CD8-positive, alpha-beta memory T cell (primary cell): ENCODE data around the gene CHID1. TPM values are rescaled to one million over a fixed set of nuclear protein-coding genes. Genes with fewer than 3 reads are reported as not detected.
A peak's percentile ranks its signal among the peaks of the same experiment; 100 is the strongest.

Experiments used
- CTCF ChIA-PET: fragments of 350-600 bp; sonication (Branson Sonifier 250); formaldehyde crosslinking; loops from one replicate; lab custom pipeline; 2021; ENCODE audit warnings: antibody characterized with exemption; lab: Charles Lee
- POLR2A ChIA-PET: fragments of 350-600 bp; sonication (Branson Sonifier 250); formaldehyde crosslinking; loops from one replicate; lab custom pipeline; 2021; ENCODE audit warnings: antibody characterized with exemption; lab: Charles Lee
- DNase-seq, 5 donors: peaks; one replicate each; pipeline versions ENCODE4 v3.0.0 to v3.0.0-alpha.2; 2020 to 2022; ENCODE audit warnings: mixed read lengths in 1 of 5
- H3K27ac ChIP-seq: one replicate; pipeline ENCODE4 v1.7.0; 2013; ENCODE audit warnings: low read depth, mild to moderate bottlenecking, low read length, moderate library complexity
- H3K27me3 ChIP-seq: 2 replicates; pipeline ENCODE4 v1.7.0; 2013; ENCODE audit warnings: low read length, mild to moderate bottlenecking; ENCODE audit not compliant: insufficient read depth, poor library complexity, severe bottlenecking
- H3K36me3 ChIP-seq: 2 replicates; pipeline ENCODE4 v1.7.0; 2013; ENCODE audit warnings: mild to moderate bottlenecking, low read length, moderate library complexity; ENCODE audit not compliant: insufficient read depth
- H3K4me1 ChIP-seq: 2 replicates; pipeline ENCODE4 v1.7.0; 2013; ENCODE audit warnings: mild to moderate bottlenecking, low read length, moderate library complexity; ENCODE audit not compliant: insufficient read depth
- H3K4me3 ChIP-seq: 2 replicates; pipeline ENCODE4 v1.7.0; 2013; ENCODE audit warnings: mild to moderate bottlenecking, low read length
- H3K9me3 ChIP-seq: 2 replicates; pipeline ENCODE4 v1.7.0; 2013; ENCODE audit warnings: mild to moderate bottlenecking, low read length
- H3K27ac Mint-ChIP-seq, 8 donors: one replicate each; pipeline ENCODE4 v1.8.0; 2020 to 2021; ENCODE audit warnings: mixed read lengths in 8 of 8, mild to moderate bottlenecking in 6 of 8, inconsistent platforms in 3 of 8, moderate library complexity in 3 of 8
- H3K27me3 Mint-ChIP-seq, 2 donors: one replicate each; pipeline ENCODE4 v1.8.0; 2020 to 2021; ENCODE audit warnings: mixed read lengths in 2 of 2, mild to moderate bottlenecking in 1 of 2, moderate library complexity in 1 of 2
- H3K36me3 Mint-ChIP-seq, 3 donors: one replicate each; pipeline ENCODE4 v1.8.0; 2020 to 2021; ENCODE audit warnings: mixed read lengths in 3 of 3, inconsistent platforms in 1 of 3, mild to moderate bottlenecking in 1 of 3
- H3K4me1 Mint-ChIP-seq, 3 donors: one replicate each; pipeline ENCODE4 v1.8.0; 2020 to 2021; ENCODE audit warnings: mixed read lengths in 3 of 3, inconsistent platforms in 1 of 3, mild to moderate bottlenecking in 1 of 3
- H3K4me3 Mint-ChIP-seq, 7 donors: one replicate each; pipeline ENCODE4 v1.8.0; 2020 to 2021; ENCODE audit warnings: mixed read lengths in 7 of 7, mild to moderate bottlenecking in 6 of 7, moderate library complexity in 4 of 7, inconsistent platforms in 2 of 7
- H3K9me3 Mint-ChIP-seq, 5 donors: one replicate each; pipeline ENCODE4 v1.8.0; 2020 to 2022; ENCODE audit warnings: mixed read lengths in 5 of 5, mild to moderate bottlenecking in 3 of 5, moderate library complexity in 2 of 5, inconsistent platforms in 1 of 5
- polyA plus RNA-seq: library from polyadenylated mRNA; unstranded; fragments of 300-500 nt; fragmentation: Illumina TruSeq; gene quantifications from one replicate; pipeline ENCODE4 v1.2.3, GENCODE V29; 2021
- total RNA-seq, 2 experiments: library from RNA; stranded (reverse); gene quantifications; one replicate each; pipeline ENCODE4 v1.2.3, GENCODE V29; 2021

Gene CHID1
- total and polyA plus RNA-seq, 3 experiments from 2014 or later, result 57.1 to 94.1 (median 87.2) TPM

DNA sequence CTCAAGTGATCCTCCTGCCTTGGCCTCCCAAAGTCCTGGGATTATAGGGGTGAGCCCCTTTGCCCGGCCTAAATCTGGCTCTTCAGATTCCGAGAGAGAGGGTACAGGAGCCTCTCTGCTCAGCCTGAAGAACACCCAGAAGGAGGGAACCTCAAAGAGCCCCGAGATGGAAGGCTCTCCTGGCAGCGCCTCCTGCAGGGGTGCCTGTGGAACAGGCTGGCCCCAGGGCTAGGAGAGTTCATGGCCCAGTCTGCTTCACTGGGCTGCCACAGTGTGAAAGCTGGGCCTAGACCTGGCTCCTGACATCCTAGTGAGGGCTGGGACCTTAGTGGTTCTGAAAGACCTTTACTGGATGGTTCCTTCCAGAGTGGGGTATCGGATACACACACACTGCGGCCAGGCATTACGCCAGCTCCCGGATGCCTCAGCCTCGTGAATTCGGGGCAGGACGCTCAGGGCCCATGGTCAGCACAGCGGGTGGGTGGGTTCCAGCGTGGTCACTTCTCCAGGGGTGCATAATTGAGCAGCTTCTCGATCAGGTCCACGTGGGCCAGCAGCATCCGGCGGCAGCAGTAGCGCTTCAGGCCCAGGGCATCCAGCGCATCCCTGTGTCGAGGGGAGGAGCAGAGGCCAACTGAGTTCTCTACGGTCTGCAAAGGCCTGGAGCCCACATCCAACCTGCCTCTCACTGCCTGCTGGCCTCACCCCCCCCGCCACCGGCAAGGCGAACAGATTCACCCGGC lies 70.6 kb downstream of the CHID1 start:
- Mint-ChIP-seq H3K27ac (peak overlapping the region in 5 of 8 donors; percentile 24 to 91 (median 69)), H3K36me3 (peaks cover 0 to 37% (median 0%) of the 10 kb centered on the region in 3 donors), H3K27me3 (peaks cover 3 to 4% of the 10 kb centered on the region in 2 donors), H3K4me1 (peaks cover 15 to 35% (median 15%) of the 10 kb centered on the region in 3 donors), H3K4me3 (peak overlapping the region; percentile 23 to 91 (median 85)), H3K9me3 (no peaks in the 10 kb centered on the region)
- Histone ChIP-seq H3K27me3 (no peaks in the 10 kb centered on the region), H3K9me3 (no peaks in the 10 kb centered on the region), H3K27ac (no peak overlapping the region), H3K4me3 (no peak overlapping the region), H3K4me1 (peaks cover 28% of the 10 kb centered on the region), H3K36me3 (no peaks in the 10 kb centered on the region)
- ChIA-PET CTCF (interaction anchor here (1.1 to 1.7 kb wide), 2 partner anchors 9 to 21 kb away, joined by 3 to 5 read pairs; partner anchors contain the start of gene PNPLA2), POLR2A (interaction anchor here (1.1 kb wide), 1 partner anchor 10 kb away, joined by 3 read pairs; no protein-coding TSS in a partner anchor)
- DNase-seq, result no peak

DNA sequence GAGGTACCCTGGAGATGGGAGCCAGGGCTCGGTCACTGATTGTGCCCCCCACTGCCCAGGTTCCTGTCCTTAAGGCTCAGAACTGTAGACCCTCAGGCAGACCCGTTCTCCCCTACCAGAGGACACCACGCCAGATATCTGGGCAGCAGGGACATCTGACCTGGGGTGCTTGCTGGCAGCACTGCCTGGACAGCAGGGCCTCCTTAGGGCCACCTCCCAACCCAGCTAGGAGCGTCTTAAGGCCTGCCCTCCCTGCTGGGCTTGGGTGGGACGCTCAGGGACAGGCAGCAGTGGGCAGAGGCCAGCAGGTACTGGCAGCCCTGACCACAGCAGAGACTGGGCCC lies 71.4 kb downstream of the CHID1 start:
- Histone ChIP-seq H3K4me3 (no peak overlapping the region), H3K36me3 (no peaks in the 10 kb centered on the region), H3K4me1 (peaks cover 22% of the 10 kb centered on the region), H3K27me3 (no peaks in the 10 kb centered on the region), H3K27ac (no peak overlapping the region), H3K9me3 (no peaks in the 10 kb centered on the region)
- POLR2A ChIA-PET, result no interaction called here
- CTCF ChIA-PET, result interaction anchor here (0.5 to 1.1 kb wide), 2 partner anchors 9 to 268 kb away, joined by 3 read pairs; no protein-coding TSS in a partner anchor
- H3K4me3 Mint-ChIP-seq, result peak overlapping the region in 1 of 7 donors; percentile 89
- peak overlapping the region in 2 of 8 donors; percentile 32 to 80 for H3K27ac Mint-ChIP-seq
- peaks cover 0 to 37% (median 0%) of the 10 kb centered on the region in 3 donors for H3K36me3 Mint-ChIP-seq
- no peak for DNase-seq
- peaks cover 15 to 43% (median 15%) of the 10 kb centered on the region in 3 donors for H3K4me1 Mint-ChIP-seq
- no peaks in the 10 kb centered on the region for H3K9me3 Mint-ChIP-seq
- H3K27me3 Mint-ChIP-seq, result peaks cover 3 to 4% of the 10 kb centered on the region in 2 donors

DNA sequence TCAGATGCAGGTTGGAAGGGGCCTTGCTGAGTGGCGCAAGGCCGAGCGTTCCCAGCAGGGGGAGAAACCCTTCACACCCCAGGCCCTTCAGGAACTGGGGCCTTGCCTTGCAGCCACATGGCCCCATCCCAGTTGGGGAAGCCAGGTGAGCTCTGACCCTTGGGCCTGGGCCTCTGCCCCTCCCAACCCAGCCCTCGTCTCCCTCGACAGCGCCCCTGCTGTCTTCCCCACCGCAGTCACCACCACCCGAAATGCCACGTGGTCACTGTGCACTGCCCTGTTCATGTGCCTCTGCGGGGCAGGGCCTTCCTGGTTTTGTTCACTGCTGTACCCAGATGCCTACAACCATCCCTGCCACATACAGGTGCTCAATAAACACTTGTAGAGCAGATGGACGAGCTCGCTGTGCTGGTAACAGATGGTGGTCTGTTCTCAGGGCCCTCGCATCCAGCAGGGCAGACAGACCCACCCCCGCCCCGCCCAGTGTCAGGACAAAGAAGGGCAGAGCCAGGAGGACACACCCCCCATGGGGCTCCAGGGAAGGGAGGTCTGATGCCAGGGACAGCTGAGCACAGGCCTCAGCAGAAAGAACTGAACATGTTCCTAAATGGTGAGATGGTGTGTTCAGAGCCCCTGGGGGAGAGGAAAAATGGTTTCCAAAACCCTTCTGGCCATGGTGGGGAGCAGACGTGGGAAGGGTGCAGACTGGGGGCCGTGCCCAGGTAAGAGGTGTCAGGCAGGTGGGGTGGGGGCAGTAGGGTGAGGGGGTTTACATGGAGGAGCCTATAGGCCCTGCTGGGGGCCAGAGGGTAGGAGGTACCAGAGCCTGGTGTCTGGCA lies 72.0 kb downstream of the CHID1 start:
- Mint-ChIP-seq H3K27me3 (peaks cover 3 to 4% of the 10 kb centered on the region in 2 donors), H3K36me3 (peaks cover 0 to 37% (median 0%) of the 10 kb centered on the region in 3 donors), H3K27ac (peak overlapping the region in 2 of 8 donors; percentile 32 to 39), H3K9me3 (no peaks in the 10 kb centered on the region), H3K4me3 (peak overlapping the region in 2 of 7 donors; percentile 60 to 73), H3K4me1 (peaks cover 15 to 43% (median 18%) of the 10 kb centered on the region in 3 donors)
- Histone ChIP-seq H3K4me1 (peaks cover 20% of the 10 kb centered on the region), H3K27ac (no peak overlapping the region), H3K36me3 (no peaks in the 10 kb centered on the region), H3K27me3 (no peaks in the 10 kb centered on the region), H3K4me3 (no peak overlapping the region), H3K9me3 (no peaks in the 10 kb centered on the region)
- no peak for DNase-seq
- ChIA-PET POLR2A (no interaction called here), CTCF (interaction anchor here (0.5 kb wide), 1 partner anchor 268 kb away, joined by 3 read pairs; no protein-coding TSS in a partner anchor)

DNA sequence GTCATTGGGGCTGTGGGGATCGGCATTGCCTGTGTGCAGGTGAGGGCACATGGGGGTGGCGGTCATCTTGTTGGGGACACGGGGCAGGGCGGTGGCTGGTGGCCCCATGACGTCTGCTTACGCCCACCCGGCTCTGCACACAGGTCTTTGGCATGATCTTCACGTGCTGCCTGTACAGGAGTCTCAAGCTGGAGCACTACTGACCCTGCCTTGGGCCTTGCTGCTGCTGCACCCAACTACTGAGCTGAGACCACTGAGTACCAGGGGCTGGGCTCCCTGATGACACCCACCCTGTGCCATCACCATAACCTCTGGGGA lies 72.7 kb downstream of the CHID1 start:
- Histone ChIP-seq H3K36me3 (no peaks in the 10 kb centered on the region), H3K9me3 (no peaks in the 10 kb centered on the region), H3K27ac (no peak overlapping the region), H3K27me3 (no peaks in the 10 kb centered on the region), H3K4me1 (peaks cover 20% of the 10 kb centered on the region), H3K4me3 (no peak overlapping the region)
- POLR2A ChIA-PET, result no interaction called here
- Mint-ChIP-seq H3K4me3 (peak overlapping the region in 1 of 7 donors; percentile 60), H3K4me1 (peaks cover 15 to 41% (median 15%) of the 10 kb centered on the region in 3 donors), H3K9me3 (no peaks in the 10 kb centered on the region), H3K27ac (peak overlapping the region in 1 of 8 donors; percentile 23), H3K27me3 (no peaks in the 10 kb centered on the region), H3K36me3 (peaks cover 0 to 37% (median 0%) of the 10 kb centered on the region in 3 donors)
- no peak for DNase-seq
- CTCF ChIA-PET, result interaction anchor here (1.6 kb wide), 1 partner anchor 15 kb away, joined by 3 read pairs; no protein-coding TSS in a partner anchor

DNA sequence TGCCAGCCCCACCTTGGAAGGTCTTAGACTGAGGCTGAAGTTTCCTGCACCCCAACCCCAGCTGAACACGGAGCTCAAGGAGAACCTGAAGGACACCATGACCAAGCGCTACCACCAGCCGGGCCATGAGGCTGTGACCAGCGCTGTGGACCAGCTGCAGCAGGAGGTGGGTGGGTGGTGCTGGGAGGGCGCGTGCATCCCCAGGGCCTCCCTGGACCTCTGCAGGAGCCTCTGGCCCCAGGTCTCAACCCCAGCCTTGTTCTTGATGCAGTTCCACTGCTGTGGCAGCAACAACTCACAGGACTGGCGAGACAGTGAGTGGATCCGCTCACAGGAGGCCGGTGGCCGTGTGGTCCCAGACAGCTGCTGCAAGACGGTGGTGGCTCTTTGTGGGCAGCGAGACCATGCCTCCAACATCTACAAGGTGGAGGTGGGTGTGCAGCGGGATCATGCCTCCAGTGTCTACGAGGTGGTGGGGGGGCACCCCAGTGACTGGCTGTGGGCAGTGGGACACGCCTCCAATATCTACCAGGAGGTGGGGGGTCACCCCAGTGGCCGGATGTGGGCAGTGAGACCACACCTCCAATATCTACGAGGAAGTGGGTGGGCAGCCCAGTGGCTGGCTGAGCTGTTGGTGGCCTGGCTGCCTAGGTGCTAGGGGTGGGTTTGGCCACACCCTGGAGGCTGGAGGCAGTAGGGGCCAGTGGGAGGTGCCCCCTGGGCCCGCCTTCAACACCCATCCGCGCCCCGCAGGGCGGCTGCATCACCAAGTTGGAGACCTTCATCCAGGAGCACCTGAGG lies 73.2 kb downstream of the CHID1 start:
- ChIA-PET POLR2A (no interaction called here), CTCF (interaction anchor here (1.6 kb wide), 1 partner anchor 15 kb away, joined by 3 read pairs; no protein-coding TSS in a partner anchor)
- H3K9me3 ChIP-seq, result no peaks in the 10 kb centered on the region
- Mint-ChIP-seq H3K9me3 (no peaks in the 10 kb centered on the region), H3K27ac (peak overlapping the region in 2 of 8 donors; percentile 23 to 46), H3K4me3 (no peak overlapping the region), H3K4me1 (peaks cover 15 to 42% (median 15%) of the 10 kb centered on the region in 3 donors), H3K27me3 (no peaks in the 10 kb centered on the region), H3K36me3 (peaks cover 0 to 37% (median 0%) of the 10 kb centered on the region in 3 donors)
- H3K4me1 ChIP-seq, result peaks cover 20% of the 10 kb centered on the region
- no peak for DNase-seq
- no peak overlapping the region for H3K27ac ChIP-seq
- no peaks in the 10 kb centered on the region for H3K27me3 ChIP-seq
- no peaks in the 10 kb centered on the region for H3K36me3 ChIP-seq
- H3K4me3 ChIP-seq, result no peak overlapping the region

DNA sequence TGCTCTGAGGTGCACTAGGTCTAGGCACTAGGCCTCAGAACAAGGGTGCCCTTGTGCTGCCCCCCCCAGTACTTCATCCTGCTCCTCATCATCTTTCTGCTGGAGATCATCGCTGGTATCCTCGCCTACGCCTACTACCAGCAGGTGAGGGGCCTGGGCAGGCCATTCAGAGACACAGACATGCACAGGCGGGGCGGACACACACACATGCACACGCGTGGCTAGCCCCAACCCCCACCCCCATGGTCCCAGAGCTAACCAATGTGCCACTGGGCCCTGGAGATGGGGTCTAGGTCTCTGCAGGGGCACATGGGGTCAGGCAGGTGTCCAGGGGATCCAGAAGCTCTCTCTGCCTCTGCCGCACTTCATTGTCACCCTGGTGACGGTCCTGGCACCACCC lies 73.9 kb downstream of the CHID1 start:
- Mint-ChIP-seq H3K27me3 (no peaks in the 10 kb centered on the region), H3K4me3 (no peak overlapping the region), H3K4me1 (peaks cover 15 to 44% (median 16%) of the 10 kb centered on the region in 3 donors), H3K9me3 (no peaks in the 10 kb centered on the region), H3K27ac (no peak overlapping the region), H3K36me3 (peaks cover 0 to 34% (median 0%) of the 10 kb centered on the region in 3 donors)
- H3K36me3 ChIP-seq, result no peaks in the 10 kb centered on the region
- no peaks in the 10 kb centered on the region for H3K9me3 ChIP-seq
- no peak overlapping the region for H3K4me3 ChIP-seq
- no peaks in the 10 kb centered on the region for H3K27me3 ChIP-seq
- no peak for DNase-seq
- ChIA-PET POLR2A (no interaction called here), CTCF (interaction anchor here (0.9 to 1.6 kb wide), 2 partner anchors 14 to 18 kb away, joined by 3 read pairs; partner anchors contain the start of gene PNPLA2)
- H3K27ac ChIP-seq, result no peak overlapping the region
- peaks cover 23% of the 10 kb centered on the region for H3K4me1 ChIP-seq

DNA sequence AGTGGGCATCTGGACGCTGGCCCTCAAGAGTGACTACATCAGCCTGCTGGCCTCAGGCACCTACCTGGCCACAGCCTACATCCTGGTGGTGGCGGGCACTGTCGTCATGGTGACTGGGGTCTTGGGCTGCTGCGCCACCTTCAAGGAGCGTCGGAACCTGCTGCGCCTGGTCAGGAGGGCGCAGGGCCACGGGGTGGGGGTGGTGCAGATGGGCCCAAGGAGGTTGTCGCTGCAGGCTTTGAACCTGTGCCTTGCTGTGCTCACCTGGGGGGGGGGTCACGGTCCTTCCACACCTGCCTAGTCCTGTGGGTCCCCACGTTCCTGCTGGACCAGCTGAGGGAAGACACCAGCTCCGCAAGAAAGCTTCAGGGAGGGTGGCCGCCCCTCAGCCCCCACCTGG lies 74.3 kb downstream of the CHID1 start:
- no peak overlapping the region for H3K4me3 Mint-ChIP-seq
- peaks cover 14 to 46% (median 18%) of the 10 kb centered on the region in 3 donors for H3K4me1 Mint-ChIP-seq
- ChIA-PET CTCF (interaction anchor here (0.9 kb wide), 1 partner anchor 17 kb away, joined by 3 read pairs; the partner anchor contains the start of gene PNPLA2), POLR2A (no interaction called here)
- H3K4me3 ChIP-seq, result no peak overlapping the region
- no peaks in the 10 kb centered on the region for H3K9me3 ChIP-seq
- no peaks in the 10 kb centered on the region for H3K27me3 Mint-ChIP-seq
- H3K27ac ChIP-seq, result no peak overlapping the region
- H3K36me3 ChIP-seq, result no peaks in the 10 kb centered on the region
- peaks cover 21% of the 10 kb centered on the region for H3K4me1 ChIP-seq
- no peaks in the 10 kb centered on the region for H3K9me3 Mint-ChIP-seq
- DNase-seq, result no peak
- H3K36me3 Mint-ChIP-seq, result peaks cover 0 to 34% (median 0%) of the 10 kb centered on the region in 3 donors
- H3K27ac Mint-ChIP-seq, result no peak overlapping the region
- no peaks in the 10 kb centered on the region for H3K27me3 ChIP-seq
